ENCODE results near the gene OBSCN.
"Not testable (repeated sequence)": the region's sequence is repeated elsewhere in the genome, so short reads cannot be mapped to it uniquely, and the experiment has no call there.

The OBSCN gene

GRCh38 chr1:228231189-228231588 lies 23.3 kb downstream of the OBSCN start:
- Histone ChIP-seq H3K27ac (ENCODE audit: low read depth, low read length) (no peak overlapping the region), H3K9me3 (ENCODE audit: low read length) (no peaks in the 10 kb centered on the region), H3K4me1 (ENCODE audit: insufficient read depth, low read length) (no peaks in the 10 kb centered on the region), H3K9ac (ENCODE audit: low read length) (no peak overlapping the region), H3K36me3 (ENCODE audit: insufficient read depth, low read length) (no peaks in the 10 kb centered on the region), H3K27me3 (ENCODE audit: control insufficient read depth in 1 of 2, insufficient read depth in 2 of 2, low read length in 2 of 2) (no peaks in the 10 kb centered on the region), H3K4me3 (ENCODE audit: low read depth in 1 of 2, low read length in 2 of 2) (no peak overlapping the region)

- H3K9ac ChIP-seq (ENCODE audit: low read length): no peak overlapping the region
- no peaks in the 10 kb centered on the region for H3K36me3 ChIP-seq (ENCODE audit: insufficient read depth, low read length)
- no peak overlapping the region for H3K27ac ChIP-seq (ENCODE audit: low read depth, low read length)
- no peaks in the 10 kb centered on the region for H3K27me3 ChIP-seq (ENCODE audit: control insufficient read depth in 1 of 2, insufficient read depth in 2 of 2, low read length in 2 of 2)
- H3K4me1 ChIP-seq (ENCODE audit: insufficient read depth, low read length): no peaks in the 10 kb centered on the region
- H3K4me3 ChIP-seq (ENCODE audit: low read depth in 1 of 2, low read length in 2 of 2): no peak overlapping the region
- H3K9me3 ChIP-seq (ENCODE audit: low read length): no peaks in the 10 kb centered on the region
Observed at GRCh38 chr1:228233136-228233535, 25.3 kb downstream of the OBSCN start.

- no peaks in the 10 kb centered on the region for H3K27me3 ChIP-seq (ENCODE audit: control insufficient read depth in 1 of 2, insufficient read depth in 2 of 2, low read length in 2 of 2)
- H3K9me3 ChIP-seq (ENCODE audit: low read length): no peaks in the 10 kb centered on the region
- H3K36me3 ChIP-seq (ENCODE audit: insufficient read depth, low read length): no peaks in the 10 kb centered on the region
- H3K4me3 ChIP-seq (ENCODE audit: low read depth in 1 of 2, low read length in 2 of 2): no peak overlapping the region
- no peaks in the 10 kb centered on the region for H3K4me1 ChIP-seq (ENCODE audit: insufficient read depth, low read length)
- H3K9ac ChIP-seq (ENCODE audit: low read length): no peak overlapping the region
- no peak overlapping the region for H3K27ac ChIP-seq (ENCODE audit: low read depth, low read length)
Observed at GRCh38 chr1:228234921-228235320, 27.1 kb downstream of the OBSCN start.

- Histone ChIP-seq H3K27me3 (ENCODE audit: control insufficient read depth in 1 of 2, insufficient read depth in 2 of 2, low read length in 2 of 2) (no peaks in the 10 kb centered on the region), H3K4me3 (ENCODE audit: low read depth in 1 of 2, low read length in 2 of 2) (no peak overlapping the region), H3K36me3 (ENCODE audit: insufficient read depth, low read length) (no peaks in the 10 kb centered on the region), H3K4me1 (ENCODE audit: insufficient read depth, low read length) (no peaks in the 10 kb centered on the region), H3K9ac (ENCODE audit: low read length) (no peak overlapping the region), H3K9me3 (ENCODE audit: low read length) (no peaks in the 10 kb centered on the region), H3K27ac (ENCODE audit: low read depth, low read length) (no peak overlapping the region)
Observed at GRCh38 chr1:228236744-228237143, 28.9 kb downstream of the OBSCN start.

GRCh38 chr1:228238007-228238406 lies 30.2 kb downstream of the OBSCN start:
- Histone ChIP-seq H3K4me3 (ENCODE audit: low read depth in 1 of 2, low read length in 2 of 2) (no peak overlapping the region), H3K9me3 (ENCODE audit: low read length) (no peaks in the 10 kb centered on the region), H3K27me3 (ENCODE audit: control insufficient read depth in 1 of 2, insufficient read depth in 2 of 2, low read length in 2 of 2) (no peaks in the 10 kb centered on the region), H3K4me1 (ENCODE audit: insufficient read depth, low read length) (no peaks in the 10 kb centered on the region), H3K36me3 (ENCODE audit: insufficient read depth, low read length) (no peaks in the 10 kb centered on the region), H3K9ac (ENCODE audit: low read length) (no peak overlapping the region), H3K27ac (ENCODE audit: low read depth, low read length) (no peak overlapping the region)

GRCh38 chr1:228238461-228238860 lies 30.6 kb downstream of the OBSCN start:
- Histone ChIP-seq H3K4me1 (ENCODE audit: insufficient read depth, low read length) (no peaks in the 10 kb centered on the region), H3K9me3 (ENCODE audit: low read length) (no peaks in the 10 kb centered on the region), H3K9ac (ENCODE audit: low read length) (no peak overlapping the region), H3K27me3 (ENCODE audit: control insufficient read depth in 1 of 2, insufficient read depth in 2 of 2, low read length in 2 of 2) (no peaks in the 10 kb centered on the region), H3K27ac (ENCODE audit: low read depth, low read length) (no peak overlapping the region), H3K4me3 (ENCODE audit: low read depth in 1 of 2, low read length in 2 of 2) (no peak overlapping the region), H3K36me3 (ENCODE audit: insufficient read depth, low read length) (no peaks in the 10 kb centered on the region)

GRCh38 chr1:228240411-228241240 lies 32.8 kb downstream of the OBSCN start:
- peaks cover 3% of the 10 kb centered on the region for H3K36me3 ChIP-seq (ENCODE audit: insufficient read depth, low read length)

GRCh38 chr1:228241259-228241658 lies 33.4 kb downstream of the OBSCN start:
- Histone ChIP-seq H3K4me3 (ENCODE audit: low read depth in 1 of 2, low read length in 2 of 2) (no peak overlapping the region), H3K27ac (ENCODE audit: low read depth, low read length) (no peak overlapping the region), H3K9me3 (ENCODE audit: low read length) (peaks cover 4% of the 10 kb centered on the region), H3K9ac (ENCODE audit: low read length) (no peak overlapping the region), H3K27me3 (ENCODE audit: control insufficient read depth in 1 of 2, insufficient read depth in 2 of 2, low read length in 2 of 2) (no peaks in the 10 kb centered on the region), H3K36me3 (ENCODE audit: insufficient read depth, low read length) (peaks cover 5% of the 10 kb centered on the region), H3K4me1 (ENCODE audit: insufficient read depth, low read length) (no peaks in the 10 kb centered on the region)

More at GRCh38 chr1:228240411-228241240, 32.8 kb downstream of the OBSCN start:
- Histone ChIP-seq H3K9ac (ENCODE audit: low read length) (no peak overlapping the region), H3K4me3 (ENCODE audit: low read depth in 1 of 2, low read length in 2 of 2) (no peak overlapping the region), H3K27ac (ENCODE audit: low read depth, low read length) (no peak overlapping the region), H3K4me1 (ENCODE audit: insufficient read depth, low read length) (no peaks in the 10 kb centered on the region), H3K9me3 (ENCODE audit: low read length) (peaks cover 4% of the 10 kb centered on the region), H3K27me3 (ENCODE audit: control insufficient read depth in 1 of 2, insufficient read depth in 2 of 2, low read length in 2 of 2) (no peaks in the 10 kb centered on the region)

- no peak overlapping the region for H3K27ac ChIP-seq (ENCODE audit: low read depth, low read length)
- no peak overlapping the region for H3K4me3 ChIP-seq (ENCODE audit: low read depth in 1 of 2, low read length in 2 of 2)
- H3K27me3 ChIP-seq (ENCODE audit: control insufficient read depth in 1 of 2, insufficient read depth in 2 of 2, low read length in 2 of 2): no peaks in the 10 kb centered on the region
- H3K9me3 ChIP-seq (ENCODE audit: low read length): peaks cover 4% of the 10 kb centered on the region
- H3K4me1 ChIP-seq (ENCODE audit: insufficient read depth, low read length): no peaks in the 10 kb centered on the region
- H3K36me3 ChIP-seq (ENCODE audit: insufficient read depth, low read length): peaks cover 5% of the 10 kb centered on the region
- H3K9ac ChIP-seq (ENCODE audit: low read length): no peak overlapping the region
Observed at GRCh38 chr1:228242409-228242808, 34.6 kb downstream of the OBSCN start.

- Histone ChIP-seq H3K9me3 (ENCODE audit: low read length) (peaks cover 4% of the 10 kb centered on the region), H3K36me3 (ENCODE audit: insufficient read depth, low read length) (peaks cover 5% of the 10 kb centered on the region), H3K27ac (ENCODE audit: low read depth, low read length) (no peak overlapping the region), H3K4me1 (ENCODE audit: insufficient read depth, low read length) (no peaks in the 10 kb centered on the region), H3K4me3 (ENCODE audit: low read depth in 1 of 2, low read length in 2 of 2) (no peak overlapping the region), H3K9ac (ENCODE audit: low read length) (no peak overlapping the region), H3K27me3 (ENCODE audit: control insufficient read depth in 1 of 2, insufficient read depth in 2 of 2, low read length in 2 of 2) (no peaks in the 10 kb centered on the region)
Observed at GRCh38 chr1:228243093-228243492, 35.2 kb downstream of the OBSCN start.

- H3K36me3 ChIP-seq (ENCODE audit: insufficient read depth, low read length): not testable (repeated sequence)
Observed at GRCh38 chr1:228243989-228244388, 36.1 kb downstream of the OBSCN start.

GRCh38 chr1:228245111-228245510 lies 37.3 kb downstream of the OBSCN start:
- Histone ChIP-seq H3K36me3 (ENCODE audit: insufficient read depth, low read length) (peaks cover 5% of the 10 kb centered on the region), H3K27ac (ENCODE audit: low read depth, low read length) (no peak overlapping the region), H3K4me1 (ENCODE audit: insufficient read depth, low read length) (no peaks in the 10 kb centered on the region), H3K9ac (ENCODE audit: low read length) (no peak overlapping the region), H3K27me3 (ENCODE audit: control insufficient read depth in 1 of 2, insufficient read depth in 2 of 2, low read length in 2 of 2) (no peaks in the 10 kb centered on the region), H3K9me3 (ENCODE audit: low read length) (peaks cover 4% of the 10 kb centered on the region), H3K4me3 (ENCODE audit: low read depth in 1 of 2, low read length in 2 of 2) (no peak overlapping the region)

More at GRCh38 chr1:228243989-228244388, 36.1 kb downstream of the OBSCN start:
- not testable (repeated sequence) for H3K9me3 ChIP-seq (ENCODE audit: low read length); H3K9ac ChIP-seq (ENCODE audit: low read length); H3K27me3 ChIP-seq (ENCODE audit: control insufficient read depth in 1 of 2, insufficient read depth in 2 of 2, low read length in 2 of 2); H3K27ac ChIP-seq (ENCODE audit: low read depth, low read length); H3K4me1 ChIP-seq (ENCODE audit: insufficient read depth, low read length); H3K4me3 ChIP-seq (ENCODE audit: low read depth in 1 of 2, low read length in 2 of 2)

Data from muscle layer of colon (tissue), 2 donors.